ENCODE measurements around the gene PRDM16.

GRCh38 chr1:3474421-3474820 lies 405.4 kb downstream of the PRDM16 start:
- no peak for TF ChIP-seq NPAS2 (CRISPR knock-in tag; IDR thresholded peaks at IDR 0.05; ENCODE audit: borderline replicate concordance)
- TF ChIP-seq CTCF (IDR thresholded peaks at IDR 0.05): no peak
- TF ChIP-seq POLR2A (IDR thresholded peaks at IDR 0.05; ENCODE audit: low read length): no peak
- TF ChIP-seq CHD4 (IDR thresholded peaks at IDR 0.05; ENCODE audit: borderline replicate concordance): no peak
- no peak for TF ChIP-seq EP300 (IDR thresholded peaks at IDR 0.05)
- no peak for TF ChIP-seq REST (IDR thresholded peaks at IDR 0.05)
- no peak for TF ChIP-seq NFE2L2 (conservative IDR thresholded peaks at IDR 0.05; ENCODE audit: low read length)
- TF ChIP-seq CHD2 (IDR thresholded peaks at IDR 0.05; ENCODE audit: low read length, partially characterized antibody): no peak
- no peak for TF ChIP-seq HOXA7 (CRISPR knock-in tag; IDR thresholded peaks at IDR 0.05)
- TF ChIP-seq JUNB (IDR thresholded peaks at IDR 0.05): no peak

Data from A549 (cell line).